Body of pancreas (tissue), 4 donors: Measurements from ENCODE around the gene EBI3.

ENCODE experiments used
- POLR2A ChIP-seq, 3 donors: fragments of 450-650 bp; IDR thresholded peaks; one replicate each; pipeline ENCODE4 v1.6.1; 2016; ENCODE audit warnings: antibody characterized with exemption in 3 of 3, mild to moderate bottlenecking in 2 of 3
- TF ChIP-seq, protein P1 (sequence below), 7 experiments: fragments of 450-650 bp in 4 of 7; fragments of 200-600 bp in 3 of 7; sonication (generic) in 3 of 7; IDR thresholded peaks; one replicate each; pipeline ENCODE4 v1.5.1; 2016 to 2019; ENCODE audit warnings: antibody characterized with exemption in 7 of 7

GRCh38 chr19:4257025-4257424 lies 27.7 kb downstream of the EBI3 start:
- TF ChIP-seq, protein P1, sequence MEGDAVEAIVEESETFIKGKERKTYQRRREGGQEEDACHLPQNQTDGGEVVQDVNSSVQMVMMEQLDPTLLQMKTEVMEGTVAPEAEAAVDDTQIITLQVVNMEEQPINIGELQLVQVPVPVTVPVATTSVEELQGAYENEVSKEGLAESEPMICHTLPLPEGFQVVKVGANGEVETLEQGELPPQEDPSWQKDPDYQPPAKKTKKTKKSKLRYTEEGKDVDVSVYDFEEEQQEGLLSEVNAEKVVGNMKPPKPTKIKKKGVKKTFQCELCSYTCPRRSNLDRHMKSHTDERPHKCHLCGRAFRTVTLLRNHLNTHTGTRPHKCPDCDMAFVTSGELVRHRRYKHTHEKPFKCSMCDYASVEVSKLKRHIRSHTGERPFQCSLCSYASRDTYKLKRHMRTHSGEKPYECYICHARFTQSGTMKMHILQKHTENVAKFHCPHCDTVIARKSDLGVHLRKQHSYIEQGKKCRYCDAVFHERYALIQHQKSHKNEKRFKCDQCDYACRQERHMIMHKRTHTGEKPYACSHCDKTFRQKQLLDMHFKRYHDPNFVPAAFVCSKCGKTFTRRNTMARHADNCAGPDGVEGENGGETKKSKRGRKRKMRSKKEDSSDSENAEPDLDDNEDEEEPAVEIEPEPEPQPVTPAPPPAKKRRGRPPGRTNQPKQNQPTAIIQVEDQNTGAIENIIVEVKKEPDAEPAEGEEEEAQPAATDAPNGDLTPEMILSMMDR (IDR thresholded peaks at IDR 0.05) = no peak
- no peak for TF ChIP-seq POLR2A (IDR thresholded peaks at IDR 0.05)
